Measurements from ENCODE around the gene SYS1. TPM values are rescaled to one million over a fixed set of nuclear protein-coding genes. Genes with fewer than 3 reads are reported as not detected.

The SYS1 gene
- total RNA-seq, 1 experiment from 2014 or later = 29.1 TPM

GRCh38 chr20:45405571-45406259, 42.8 kb downstream of the SYS1 start:
- intact Hi-C loops (cut with micrococcal nuclease; ENCODE audit: unreplicated experiment) (no loop called here), in situ Hi-C loops (cut with HindIII; ENCODE audit: low pct_unique_long_range_greater_than_20kb, low sequenced_read_pairs) (no loop called here)
- Histone ChIP-seq H3K27ac (ENCODE audit: low read length) (peak overlapping the region; percentile 69), H3K36me3 (ENCODE audit: control insufficient read depth, insufficient read depth, low read length) (peaks cover 10% of the 10 kb centered on the region), H3K4me3 (ENCODE audit: low read depth in 2 of 2, low read length in 2 of 2) (peak overlapping the region; percentile 84 to 87), H3K27me3 (ENCODE audit: control insufficient read depth, insufficient read depth, low read length) (no peaks in the 10 kb centered on the region), H3K4me1 (ENCODE audit: control insufficient read depth, insufficient read depth, low read length) (no peaks in the 10 kb centered on the region; the same call in 1 of the 2 replicates), H3K9me3 (ENCODE audit: control insufficient read depth, insufficient read depth, low read depth, low read length) (0 out of 2 replicates have a peak, but pooled peaks cover 2% of the 10 kb centered on the region)
- DNase-seq (ENCODE audit: low read depth, low spot score) (no peak), ATAC-seq (peak; percentile 65)
- ChIA-PET POLR2A (no interaction called here), CTCF (no interaction called here)
- TF ChIP-seq TCF7L2 (IDR thresholded peaks at IDR 0.05; ENCODE audit: low read depth, low read length) (no peak), SIN3A (IDR thresholded peaks at IDR 0.05; ENCODE audit: borderline replicate concordance, insufficient read depth, low read depth, low read length) (no peak)
- TF ChIP-seq, protein P1, sequence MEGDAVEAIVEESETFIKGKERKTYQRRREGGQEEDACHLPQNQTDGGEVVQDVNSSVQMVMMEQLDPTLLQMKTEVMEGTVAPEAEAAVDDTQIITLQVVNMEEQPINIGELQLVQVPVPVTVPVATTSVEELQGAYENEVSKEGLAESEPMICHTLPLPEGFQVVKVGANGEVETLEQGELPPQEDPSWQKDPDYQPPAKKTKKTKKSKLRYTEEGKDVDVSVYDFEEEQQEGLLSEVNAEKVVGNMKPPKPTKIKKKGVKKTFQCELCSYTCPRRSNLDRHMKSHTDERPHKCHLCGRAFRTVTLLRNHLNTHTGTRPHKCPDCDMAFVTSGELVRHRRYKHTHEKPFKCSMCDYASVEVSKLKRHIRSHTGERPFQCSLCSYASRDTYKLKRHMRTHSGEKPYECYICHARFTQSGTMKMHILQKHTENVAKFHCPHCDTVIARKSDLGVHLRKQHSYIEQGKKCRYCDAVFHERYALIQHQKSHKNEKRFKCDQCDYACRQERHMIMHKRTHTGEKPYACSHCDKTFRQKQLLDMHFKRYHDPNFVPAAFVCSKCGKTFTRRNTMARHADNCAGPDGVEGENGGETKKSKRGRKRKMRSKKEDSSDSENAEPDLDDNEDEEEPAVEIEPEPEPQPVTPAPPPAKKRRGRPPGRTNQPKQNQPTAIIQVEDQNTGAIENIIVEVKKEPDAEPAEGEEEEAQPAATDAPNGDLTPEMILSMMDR (IDR thresholded peaks at IDR 0.05) = no peak
- BruUV-seq (replicated peaks) = no TSS peak

GRCh38 chr20:45406260-45407066, 43.5 kb downstream of the SYS1 start:
- no TSS peak for BruUV-seq (replicated peaks)
- intact Hi-C loops (cut with micrococcal nuclease; ENCODE audit: unreplicated experiment) = no loop called here
- Histone ChIP-seq H3K4me3 (ENCODE audit: low read depth in 2 of 2, low read length in 2 of 2) (peak overlapping the region; percentile 84 to 87), H3K4me1 (ENCODE audit: control insufficient read depth, insufficient read depth, low read length) (no peaks in the 10 kb centered on the region; the same call in 1 of the 2 replicates), H3K36me3 (ENCODE audit: control insufficient read depth, insufficient read depth, low read length) (peaks cover 10% of the 10 kb centered on the region), H3K27ac (ENCODE audit: low read length) (peak overlapping the region; percentile 80), H3K27me3 (ENCODE audit: control insufficient read depth, insufficient read depth, low read length) (no peaks in the 10 kb centered on the region), H3K9me3 (ENCODE audit: control insufficient read depth, insufficient read depth, low read depth, low read length) (no peaks in the 10 kb centered on the region)
- ChIA-PET POLR2A (interaction anchor here (0.6 to 1.0 kb wide), 4 partner anchors 11 to 183 kb away, joined by 3 to 6 read pairs (median 3); partner anchors contain the start of gene SYS1), CTCF (interaction anchor here (0.8 kb wide), 1 partner anchor 9 kb away, joined by 3 read pairs; no protein-coding TSS in a partner anchor)
- DNase-seq (ENCODE audit: low read depth, low spot score) = no peak
- peak; percentile 76 for ATAC-seq
- in situ Hi-C loops (cut with HindIII; ENCODE audit: low pct_unique_long_range_greater_than_20kb, low sequenced_read_pairs) = no loop called here
- TF ChIP-seq REST (IDR thresholded peaks at IDR 0.05; ENCODE audit: insufficient read depth in 1 of 2, low read depth in 2 of 2, low read length in 1 of 2) = no peak
- TF ChIP-seq SIN3A (IDR thresholded peaks at IDR 0.05; ENCODE audit: borderline replicate concordance, insufficient read depth, low read depth, low read length) = 0 out of 2 replicates have a peak, but pooled peaks have one; percentile 18
- TF ChIP-seq POLR2AphosphoS5 (IDR thresholded peaks at IDR 0.05; ENCODE audit: low read depth, low read length) = no peak
- no peak for TF ChIP-seq TCF7L2 (IDR thresholded peaks at IDR 0.05; ENCODE audit: low read depth, low read length)
